ENCODE data around the gene PLSCR3.

Gene PLSCR3

DNA sequence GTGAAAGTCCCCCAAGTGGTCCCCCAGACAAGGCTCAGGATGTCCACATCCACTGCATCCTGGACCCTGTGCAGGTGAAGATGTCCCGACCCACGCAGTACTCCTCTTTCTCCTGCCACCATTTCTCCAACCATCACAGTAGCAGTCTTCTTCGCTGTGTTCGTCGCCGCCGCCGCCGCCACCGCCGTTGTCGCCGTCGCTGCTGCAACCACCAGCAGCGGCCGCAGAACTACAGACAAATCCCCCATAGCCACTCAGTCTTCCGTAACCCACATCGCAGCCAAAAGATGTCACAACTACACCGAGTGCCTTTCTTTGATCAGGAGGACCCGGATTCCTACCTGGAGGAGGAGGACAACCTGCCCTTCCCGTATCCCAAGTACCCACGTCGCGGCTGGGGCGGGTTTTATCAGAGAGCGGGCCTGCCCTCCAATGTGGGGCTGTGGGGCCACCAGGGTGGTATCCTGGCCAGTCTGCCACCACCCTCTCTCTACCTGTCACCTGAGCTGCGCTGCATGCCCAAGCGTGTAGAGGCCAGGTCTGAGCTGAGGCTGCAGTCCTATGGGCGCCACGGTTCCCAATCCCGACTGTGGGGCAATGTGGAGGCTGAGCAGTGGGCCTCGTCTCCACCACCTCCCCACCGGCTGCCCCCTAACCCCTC is 32.0 kb upstream of the PLSCR3 start:
- no peak for DNase-seq

DNA sequence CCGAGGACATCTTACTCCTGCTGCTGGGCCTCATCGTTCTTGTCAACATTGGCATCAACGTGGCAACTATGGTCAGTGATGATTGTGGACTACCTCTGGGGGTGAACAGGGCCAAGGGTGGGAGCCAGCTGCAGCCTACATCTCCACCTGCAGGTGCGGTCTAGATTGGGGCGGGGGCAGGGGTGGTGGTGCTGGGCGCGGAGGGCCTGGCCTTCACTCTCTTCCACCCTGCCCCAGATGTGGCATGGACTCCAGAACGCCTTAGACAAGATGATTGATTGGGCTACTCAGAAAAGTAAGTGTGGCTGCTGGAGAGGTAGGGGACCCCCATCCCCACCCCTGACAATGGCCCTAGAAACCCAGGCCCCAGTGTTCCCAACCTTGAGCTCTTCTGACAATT is 31.4 kb upstream of the PLSCR3 start:
- no peak for DNase-seq

DNA sequence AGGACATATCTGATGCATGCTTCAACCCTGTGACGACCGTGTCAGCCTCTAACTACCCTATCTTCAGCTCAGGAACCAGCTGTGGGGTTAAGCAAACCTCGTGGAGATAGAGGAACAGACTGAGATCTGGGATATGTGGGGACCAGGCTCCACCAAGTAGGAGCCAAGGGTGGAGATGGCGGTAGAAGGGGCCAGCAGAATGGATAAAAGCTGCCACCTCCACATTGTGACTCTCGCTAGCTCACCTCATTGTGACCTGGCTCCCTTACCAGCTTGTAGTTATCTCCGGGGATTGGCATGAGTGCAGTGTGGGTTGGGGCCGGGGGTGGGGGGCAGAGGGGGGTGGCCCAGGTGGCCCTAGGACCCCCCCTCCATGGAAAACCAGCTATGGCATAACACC is 31.0 kb upstream of the PLSCR3 start, which contains the start of gene SPEM2:
SPEM2 (plus strand) TSS at position 301 of the 400 bp plus-strand sequence; CDS start at position 374, 73 bp downstream.
- no peak for DNase-seq

DNA sequence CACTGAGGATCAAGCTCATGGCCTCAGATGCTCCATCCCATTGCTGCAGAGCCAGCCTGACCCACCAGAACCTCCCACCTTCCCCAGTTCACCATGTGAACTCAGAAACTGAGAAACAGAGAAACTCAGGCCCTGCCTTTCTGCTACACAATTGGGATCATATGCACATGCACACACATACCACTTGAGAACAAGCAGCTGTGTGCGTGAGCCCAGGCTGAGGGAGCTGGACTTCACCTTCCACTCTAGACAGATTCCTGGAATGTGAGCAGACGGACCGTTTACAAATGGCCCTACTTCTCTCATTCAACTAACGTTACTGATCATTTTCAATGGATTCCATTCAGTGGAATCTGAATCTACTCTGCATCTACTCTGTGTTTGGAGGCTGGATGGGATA is 29.4 kb upstream of the PLSCR3 start:
- DNase-seq: peak; percentile 5

DNA sequence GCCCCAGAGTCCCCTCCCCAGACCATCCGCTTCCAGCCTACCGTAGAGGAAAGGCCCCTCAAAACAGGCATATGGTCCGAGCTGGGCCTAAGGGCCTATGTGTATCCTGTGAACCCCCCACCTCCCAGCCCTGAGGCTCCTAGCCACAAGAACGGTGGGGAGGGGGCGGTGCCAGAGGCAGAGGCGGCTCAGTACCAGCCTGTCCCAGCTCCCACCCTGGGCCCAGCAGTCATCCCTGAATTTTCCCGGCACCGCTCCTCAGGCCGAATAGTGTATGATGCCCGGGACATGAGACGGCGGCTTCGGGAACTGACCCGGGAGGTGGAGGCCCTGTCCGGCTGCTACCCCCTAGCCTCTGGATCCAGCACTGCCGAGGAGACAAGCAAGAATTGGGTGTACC is 26.9 kb upstream of the PLSCR3 start:
- DNase-seq: no peak

DNA sequence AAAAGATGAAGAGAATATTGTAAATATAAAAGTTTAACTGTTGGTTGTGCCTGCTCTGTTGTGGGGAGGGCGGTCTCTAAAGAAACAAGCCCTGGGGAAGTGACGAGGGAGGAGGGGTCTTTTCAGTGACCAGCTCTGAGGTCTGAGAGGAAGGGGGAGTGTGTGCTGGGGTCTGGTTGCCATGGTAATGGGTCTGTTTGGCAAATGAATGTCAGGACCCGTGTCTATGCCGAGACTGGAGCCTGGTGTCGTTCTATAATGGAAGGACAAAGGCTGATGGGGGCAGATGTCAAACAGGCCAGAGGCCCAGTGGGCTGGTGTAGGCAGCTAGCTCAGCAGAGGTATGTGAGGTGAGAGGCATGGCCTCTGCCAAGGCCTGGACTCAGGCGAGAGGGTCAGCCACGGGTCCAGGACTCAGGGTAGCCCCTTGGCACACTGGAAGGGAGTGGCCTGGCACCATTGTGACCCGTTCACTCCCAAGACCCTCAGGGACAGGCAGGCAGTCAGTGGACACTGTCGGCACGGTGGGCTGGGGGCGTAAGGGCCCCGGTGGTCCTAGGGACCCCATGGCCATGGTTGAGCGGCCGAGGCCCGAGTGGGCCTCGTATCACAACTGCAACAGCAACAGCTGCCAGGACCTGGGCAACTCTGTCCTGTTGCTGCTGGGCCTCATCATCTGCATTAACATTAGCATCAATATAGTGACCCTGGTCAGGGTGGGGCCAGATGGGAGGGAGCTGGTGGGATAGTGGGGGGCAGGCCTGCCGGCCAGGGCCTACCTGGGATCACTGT is 25.7 kb upstream of the PLSCR3 start, which contains the start of gene SPEM1:
SPEM1 (plus strand) TSS at position 506 of the 792 bp plus-strand sequence; CDS start at position 567, 61 bp downstream.
- no peak for DNase-seq

DNA sequence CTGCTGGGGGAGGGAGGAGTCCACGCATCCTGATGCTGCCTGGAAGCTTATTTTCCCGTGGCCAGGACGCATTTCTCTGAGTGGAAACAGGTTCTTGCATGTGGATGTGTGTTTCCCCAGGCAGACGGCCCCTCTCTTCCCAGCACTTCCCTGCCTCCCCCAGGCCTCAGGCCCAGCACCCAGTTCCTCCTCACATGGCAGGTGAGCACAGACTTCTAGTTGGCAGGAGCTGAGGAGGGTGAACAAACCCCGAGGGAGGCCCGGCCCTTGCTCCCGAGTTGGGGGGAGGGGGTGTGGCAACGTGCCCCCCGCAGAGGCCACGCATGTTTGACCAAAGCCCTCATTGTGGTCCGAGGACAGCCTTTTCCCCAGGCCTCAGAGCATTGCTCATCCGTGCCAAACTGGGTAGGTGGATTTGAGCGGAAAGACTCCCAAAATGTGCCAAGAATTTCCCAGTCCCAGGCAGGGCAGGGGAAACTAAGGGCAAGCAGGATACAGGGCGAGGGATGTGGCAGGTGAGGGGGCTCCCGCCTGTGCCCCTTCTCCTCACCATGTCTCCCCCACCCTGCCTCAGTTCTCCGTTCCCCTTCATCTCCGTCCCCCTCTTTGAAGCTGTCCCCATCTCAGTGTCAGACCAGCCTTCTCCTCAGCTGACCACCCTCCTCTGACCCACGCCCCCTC is 24.3 kb upstream of the PLSCR3 start:
- DNase-seq: no peak

DNA sequence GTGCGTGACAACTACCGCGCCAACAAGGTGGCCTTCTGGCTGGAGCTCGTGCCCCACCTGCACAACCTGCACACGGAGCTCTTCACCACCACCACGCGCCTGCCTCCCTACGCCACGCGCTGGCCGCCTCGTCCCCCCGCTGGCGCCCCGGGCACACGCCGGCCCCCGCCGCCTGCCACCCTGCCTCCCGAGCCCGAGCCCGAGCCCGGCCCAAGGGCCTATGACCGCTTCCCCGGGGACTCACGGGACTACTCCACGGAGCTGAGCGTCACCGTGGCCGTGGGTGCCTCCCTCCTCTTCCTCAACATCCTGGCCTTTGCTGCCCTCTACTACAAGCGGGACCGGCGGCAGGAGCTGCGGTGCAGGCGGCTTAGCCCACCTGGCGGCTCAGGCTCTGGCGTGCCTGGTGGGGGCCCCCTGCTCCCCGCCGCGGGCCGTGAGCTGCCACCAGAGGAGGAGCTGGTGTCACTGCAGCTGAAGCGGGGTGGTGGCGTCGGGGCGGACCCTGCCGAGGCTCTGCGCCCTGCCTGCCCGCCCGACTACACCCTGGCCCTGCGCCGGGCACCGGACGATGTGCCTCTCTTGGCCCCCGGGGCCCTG is 22.8 kb upstream of the PLSCR3 start:
- DNase-seq: no peak

DNA sequence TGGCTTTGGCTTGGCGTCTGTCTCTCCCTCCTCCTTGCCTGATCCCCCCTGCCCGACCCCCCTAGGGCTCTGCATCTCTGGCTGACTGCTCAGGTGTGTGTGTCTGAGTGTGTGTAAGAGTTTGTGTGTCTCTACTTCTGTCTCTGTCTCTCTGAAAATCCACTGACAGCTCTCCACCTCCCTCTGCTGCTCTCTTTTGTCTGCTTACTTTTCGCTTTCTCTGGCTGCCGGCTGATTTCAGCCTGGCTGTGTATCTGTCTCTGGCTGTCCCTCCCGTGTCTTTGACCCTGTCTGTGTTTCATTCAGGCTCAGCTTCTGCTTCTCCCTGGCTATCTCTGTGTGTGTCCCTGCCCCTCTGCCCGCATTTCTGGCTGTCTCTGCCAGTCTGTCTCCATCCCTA is 22.0 kb upstream of the PLSCR3 start:
- no peak for DNase-seq

DNA sequence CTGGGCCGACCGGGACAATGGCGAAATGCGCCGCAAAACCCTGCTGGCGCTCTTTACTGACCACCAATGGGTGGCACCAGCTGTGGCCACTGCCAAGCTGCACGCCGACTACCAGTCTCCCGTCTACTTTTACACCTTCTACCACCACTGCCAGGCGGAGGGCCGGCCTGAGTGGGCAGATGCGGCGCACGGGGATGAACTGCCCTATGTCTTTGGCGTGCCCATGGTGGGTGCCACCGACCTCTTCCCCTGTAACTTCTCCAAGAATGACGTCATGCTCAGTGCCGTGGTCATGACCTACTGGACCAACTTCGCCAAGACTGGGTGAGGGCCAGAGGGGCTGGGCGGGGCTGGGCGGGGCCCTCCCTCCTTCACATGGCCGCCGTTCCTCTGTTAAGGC is 21.5 kb upstream of the PLSCR3 start:
- no peak for DNase-seq

DNA sequence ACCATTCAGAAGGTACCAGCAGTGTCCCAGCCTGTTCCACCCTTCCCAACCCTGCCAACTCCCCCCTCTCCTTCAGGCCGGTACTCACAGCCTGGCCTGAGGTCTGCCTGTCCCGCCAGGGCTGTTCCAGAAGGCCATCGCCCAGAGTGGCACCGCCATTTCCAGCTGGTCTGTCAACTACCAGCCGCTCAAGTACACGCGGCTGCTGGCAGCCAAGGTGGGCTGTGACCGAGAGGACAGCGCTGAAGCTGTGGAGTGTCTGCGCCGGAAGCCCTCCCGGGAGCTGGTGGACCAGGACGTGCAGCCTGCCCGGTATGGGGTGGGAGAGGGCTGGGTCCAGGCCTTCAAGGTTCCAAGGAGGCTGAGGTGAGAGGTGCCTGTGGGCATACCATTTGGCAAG is 20.5 kb upstream of the PLSCR3 start:
- DNase-seq: no peak

DNA sequence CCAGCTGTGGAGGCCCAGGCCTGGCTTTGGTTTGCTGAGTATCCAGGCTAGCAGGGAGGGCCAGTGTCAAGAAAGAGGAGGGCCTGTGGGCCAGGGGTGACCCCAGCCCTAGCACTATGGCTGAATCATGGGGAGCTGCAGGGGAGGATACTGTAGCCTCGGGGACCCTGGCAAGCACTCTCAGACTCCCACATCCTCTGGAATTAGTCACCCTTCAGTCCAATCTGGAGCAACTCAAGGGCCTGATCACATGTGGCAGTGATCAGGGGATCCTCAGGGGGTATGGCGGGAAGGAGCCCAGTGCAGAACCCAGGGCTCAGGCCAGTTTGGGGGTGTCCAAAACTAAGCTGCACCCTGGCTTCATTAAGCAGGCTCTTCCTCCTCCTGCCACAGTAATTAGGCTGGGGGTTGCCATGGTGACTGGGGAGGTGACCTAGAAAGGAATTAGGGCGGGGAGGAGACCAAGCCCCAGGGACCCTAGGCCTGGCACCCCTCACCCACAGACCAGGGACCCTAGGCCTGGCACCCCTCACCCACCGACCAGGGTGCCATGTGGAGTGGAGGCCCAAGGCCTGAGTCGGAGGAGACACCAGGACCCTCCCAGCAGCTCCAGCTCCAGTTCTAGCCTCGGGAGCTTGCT is 19.1 kb upstream of the PLSCR3 start:
- no peak for DNase-seq

DNA sequence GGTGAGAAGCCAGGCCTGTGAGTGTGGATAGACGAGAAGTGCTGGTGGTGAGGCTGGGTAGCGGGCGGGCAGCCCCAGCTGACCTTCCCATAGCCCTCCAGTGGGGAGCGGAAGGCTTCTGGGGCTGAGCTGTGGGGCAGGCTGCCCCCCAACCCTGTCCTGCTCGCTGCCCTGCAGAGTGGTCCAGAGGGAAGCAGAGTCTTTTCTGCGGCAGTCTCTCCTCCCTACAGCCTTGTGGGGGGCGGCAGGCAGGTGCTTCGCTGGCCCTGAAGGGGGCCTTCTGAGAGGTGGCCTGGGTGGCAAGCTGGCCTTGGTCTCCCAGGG is 17.1 kb upstream of the PLSCR3 start:
- DNase-seq: no peak

DNA sequence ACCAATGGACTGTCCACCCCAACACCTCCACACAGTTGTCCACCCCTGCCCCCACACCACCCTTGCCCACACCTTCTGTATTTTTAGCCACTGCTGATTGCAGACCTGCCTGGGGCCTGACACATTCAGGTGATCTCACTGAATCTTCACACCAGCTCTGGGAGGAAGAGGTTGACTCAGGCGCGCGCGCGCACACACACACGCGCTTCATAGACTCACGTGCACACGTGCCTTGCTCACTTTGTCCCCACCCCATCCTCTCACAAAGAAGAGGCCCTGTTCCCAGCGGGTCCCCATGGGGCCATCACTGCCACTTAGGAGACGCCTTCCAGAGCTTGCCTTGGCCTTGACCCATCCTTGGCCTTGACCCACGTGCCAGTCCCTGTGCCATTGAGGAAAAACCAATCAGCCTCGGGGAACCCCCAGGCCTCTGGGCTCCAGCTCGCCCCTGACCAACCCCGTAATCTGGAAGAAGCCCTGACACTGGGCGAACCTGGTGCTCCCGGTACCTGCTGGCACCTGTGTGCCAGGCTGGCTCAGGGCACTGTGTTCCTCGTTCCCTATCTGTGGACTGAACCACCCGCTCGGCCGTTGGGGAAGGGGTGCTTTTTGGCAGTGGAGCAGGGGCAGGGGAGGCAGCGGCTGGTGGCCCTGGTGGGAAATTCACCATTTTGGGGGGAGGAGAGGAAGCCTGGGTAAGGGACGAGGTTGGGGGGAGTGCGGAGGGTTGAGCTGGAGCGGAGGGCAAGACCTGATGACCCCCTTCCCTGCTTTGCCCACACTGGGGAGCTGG is 16.5 kb upstream of the PLSCR3 start:
- no peak for DNase-seq

DNA sequence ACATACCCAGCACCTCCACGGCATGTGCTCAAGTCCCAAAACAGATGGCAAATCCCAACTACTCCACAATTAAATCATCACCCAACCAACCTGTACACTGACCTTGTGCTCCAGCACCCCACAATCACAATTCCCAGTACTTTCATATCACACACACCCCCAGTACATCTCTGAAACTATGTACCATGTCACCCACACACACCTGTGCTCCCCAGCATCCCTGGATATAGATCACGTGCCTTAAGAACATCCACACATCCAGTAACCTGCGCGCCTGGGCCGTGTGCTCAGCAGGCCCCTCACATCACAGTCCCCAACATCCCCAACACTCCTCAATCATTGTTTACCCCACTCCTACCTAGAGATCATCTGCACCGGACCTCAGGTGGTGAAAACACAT is 15.4 kb upstream of the PLSCR3 start:
- DNase-seq: no peak

DNA sequence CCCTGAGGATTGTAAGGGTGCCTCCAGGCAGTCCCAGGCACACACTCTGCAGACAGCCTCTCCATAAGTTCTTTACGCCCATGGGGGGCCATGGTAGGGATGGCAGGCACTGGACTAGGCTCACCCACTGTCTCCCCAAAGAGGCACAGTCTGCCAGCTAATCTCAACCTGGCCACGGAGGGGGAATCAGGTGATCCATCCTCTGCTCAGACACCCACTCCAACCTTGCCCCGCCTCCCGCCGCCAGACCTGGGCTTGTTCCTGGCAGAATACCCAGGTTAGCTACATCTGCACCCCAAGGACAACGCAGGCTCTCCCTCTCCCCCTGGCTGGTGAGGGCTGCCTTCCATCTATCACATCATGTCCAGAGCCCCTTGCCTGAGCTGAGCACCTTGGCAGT is 14.5 kb upstream of the PLSCR3 start:
- no peak for DNase-seq

DNA sequence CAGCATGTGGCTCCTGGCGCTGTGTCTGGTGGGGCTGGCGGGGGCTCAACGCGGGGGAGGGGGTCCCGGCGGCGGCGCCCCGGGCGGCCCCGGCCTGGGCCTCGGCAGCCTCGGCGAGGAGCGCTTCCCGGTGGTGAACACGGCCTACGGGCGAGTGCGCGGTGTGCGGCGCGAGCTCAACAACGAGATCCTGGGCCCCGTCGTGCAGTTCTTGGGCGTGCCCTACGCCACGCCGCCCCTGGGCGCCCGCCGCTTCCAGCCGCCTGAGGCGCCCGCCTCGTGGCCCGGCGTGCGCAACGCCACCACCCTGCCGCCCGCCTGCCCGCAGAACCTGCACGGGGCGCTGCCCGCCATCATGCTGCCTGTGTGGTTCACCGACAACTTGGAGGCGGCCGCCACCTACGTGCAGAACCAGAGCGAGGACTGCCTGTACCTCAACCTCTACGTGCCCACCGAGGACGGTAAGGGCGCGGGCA is 14.0 kb upstream of the PLSCR3 start:
- no peak for DNase-seq

DNA sequence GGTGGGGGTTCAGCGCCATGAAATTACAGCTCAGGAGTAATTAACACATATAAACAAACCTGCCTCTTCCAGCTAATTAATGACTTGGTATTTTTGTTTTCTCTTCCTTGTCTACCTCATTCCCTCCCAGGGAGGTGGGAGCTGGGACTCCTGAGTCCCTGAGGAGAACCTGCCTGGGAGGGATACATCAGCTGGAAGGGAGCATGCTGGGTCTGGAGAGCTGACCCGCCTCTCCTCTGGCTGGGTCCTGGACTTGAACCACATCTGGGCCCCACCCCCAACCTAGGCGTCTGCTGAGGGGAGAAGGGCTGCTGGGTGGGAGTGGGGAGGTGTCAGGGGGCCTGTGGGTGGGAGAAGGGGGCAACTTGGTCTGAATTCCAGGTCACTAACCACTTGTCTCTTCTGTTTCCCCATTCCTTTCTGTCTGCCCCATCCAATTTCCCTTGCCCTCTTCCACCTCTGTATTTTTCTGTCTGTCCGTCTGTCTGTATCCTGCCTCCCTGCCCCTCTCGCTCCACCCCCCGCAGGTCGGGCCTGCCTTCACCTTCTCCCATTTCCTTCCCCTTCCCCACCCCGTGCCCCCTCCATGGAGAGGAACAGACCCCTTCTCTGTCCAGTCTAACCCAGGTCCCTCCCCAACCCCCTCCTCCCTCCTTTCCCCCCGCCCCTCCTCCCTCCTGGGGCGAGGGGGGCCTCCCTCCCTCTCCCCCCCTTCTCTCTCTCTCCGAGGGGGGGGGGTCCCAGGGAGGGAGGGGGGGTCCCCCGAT is 13.3 kb upstream of the PLSCR3 start, which contains the start of gene NLGN2:
NLGN2 (plus strand) TSS at position 361 of the 767 bp plus-strand sequence. CDS start 411 bp downstream, outside the sequence.
- no peak for DNase-seq

DNA sequence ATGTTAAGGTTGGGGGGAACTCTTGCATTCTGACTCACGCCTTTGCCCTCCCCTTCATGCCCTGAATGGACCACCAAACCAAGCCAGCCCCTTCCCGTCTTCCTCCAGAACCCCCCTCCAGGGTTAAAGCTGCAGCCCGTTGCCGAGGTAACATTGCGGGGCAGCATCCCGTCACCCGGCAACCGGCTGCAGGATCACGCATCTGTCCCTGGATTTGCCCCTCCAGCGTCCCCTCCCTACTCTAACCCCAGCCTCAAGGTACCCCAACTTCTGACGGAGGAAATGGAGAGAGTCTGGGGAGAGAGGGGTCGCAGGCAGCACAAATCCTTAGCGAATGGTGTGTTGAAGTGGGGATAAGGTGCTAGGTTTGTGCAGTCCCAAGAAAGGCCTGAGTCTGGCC is 12.8 kb upstream of the PLSCR3 start:
- no peak for DNase-seq

DNA sequence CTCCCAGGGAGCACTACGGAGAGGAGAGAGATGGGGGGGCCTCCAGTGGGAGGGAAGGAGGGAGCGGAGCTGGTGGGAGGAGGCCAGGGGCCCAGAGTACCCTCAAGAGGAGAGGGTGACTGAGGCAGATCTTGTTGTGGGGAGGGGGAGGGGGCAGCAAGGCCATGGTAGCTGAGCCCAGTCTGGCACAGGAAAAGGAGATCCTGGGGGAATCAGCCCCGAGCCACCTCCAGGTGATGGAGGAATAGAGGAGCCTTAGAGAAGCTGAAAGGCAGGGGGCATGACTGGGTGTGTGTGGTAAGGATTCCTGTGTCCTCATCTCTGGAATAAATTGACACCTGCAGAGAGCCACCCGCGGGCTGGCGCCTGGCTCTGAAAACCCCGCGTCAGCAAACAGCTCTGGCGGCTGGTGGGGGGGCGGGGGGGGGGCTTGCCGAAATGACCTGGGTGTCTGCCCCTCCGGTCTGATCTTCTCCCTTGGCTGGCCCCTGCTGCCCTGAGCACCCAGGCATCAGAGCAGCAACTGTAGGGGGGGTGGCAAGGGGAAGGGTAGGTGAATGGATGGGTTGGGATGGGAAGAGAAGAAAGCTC is 12.0 kb upstream of the PLSCR3 start:
- DNase-seq: no peak

Data from NCI-H510A (cell line).